Measurements from ENCODE around the gene ATXN1. TPM values are rescaled to one million over a fixed set of nuclear protein-coding genes. Genes with fewer than 3 reads are reported as not detected.

Gene ATXN1
- total RNA-seq, 1 experiment from 2014 or later, result 25.6 TPM

DNA sequence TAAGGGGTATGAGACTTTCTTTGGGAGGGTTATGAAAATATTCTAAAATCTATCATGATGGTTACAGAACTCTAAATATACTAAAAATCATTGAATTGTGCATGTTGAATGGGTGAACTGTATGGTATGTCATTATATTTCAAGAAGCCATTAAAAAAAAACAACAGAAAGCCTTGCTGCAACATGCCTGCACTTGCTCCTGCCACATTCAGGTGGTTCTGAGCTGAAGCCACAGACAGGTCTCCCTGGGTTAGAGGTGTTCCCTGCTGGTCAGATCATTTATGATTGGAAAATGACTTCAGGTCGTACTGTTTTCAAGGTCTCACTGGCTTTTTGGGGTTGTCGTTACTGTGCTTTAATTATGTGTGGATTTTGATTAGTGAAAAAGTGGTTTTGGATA is 509.6 kb downstream of the ATXN1 start:
- CTCF ChIA-PET, result no interaction called here
- H3K9me3 ChIP-seq (ENCODE audit: low read depth, low read length, poor library complexity, severe bottlenecking), result no peaks in the 10 kb centered on the region
- no peaks in the 10 kb centered on the region for H3K4me1 ChIP-seq (ENCODE audit: insufficient read depth, low read length, poor library complexity, severe bottlenecking)
- no peak for DNase-seq (ENCODE audit: low spot score)
- intact Hi-C loops (cut with micrococcal nuclease; ENCODE audit: unreplicated experiment), result no loop called here
- BruUV-seq (replicated peaks), result no TSS peak
- H3K27me3 ChIP-seq (replicated peaks; ENCODE audit: insufficient read depth, low read depth, low read length, poor library complexity), result no peaks in the 10 kb centered on the region
- POLR2A ChIA-PET (ENCODE audit: low non-redundant PET), result no interaction called here
- H3K27ac ChIP-seq (ENCODE audit: low read depth, low read length, poor library complexity, severe bottlenecking), result no peak overlapping the region
- TF ChIP-seq, protein P1, sequence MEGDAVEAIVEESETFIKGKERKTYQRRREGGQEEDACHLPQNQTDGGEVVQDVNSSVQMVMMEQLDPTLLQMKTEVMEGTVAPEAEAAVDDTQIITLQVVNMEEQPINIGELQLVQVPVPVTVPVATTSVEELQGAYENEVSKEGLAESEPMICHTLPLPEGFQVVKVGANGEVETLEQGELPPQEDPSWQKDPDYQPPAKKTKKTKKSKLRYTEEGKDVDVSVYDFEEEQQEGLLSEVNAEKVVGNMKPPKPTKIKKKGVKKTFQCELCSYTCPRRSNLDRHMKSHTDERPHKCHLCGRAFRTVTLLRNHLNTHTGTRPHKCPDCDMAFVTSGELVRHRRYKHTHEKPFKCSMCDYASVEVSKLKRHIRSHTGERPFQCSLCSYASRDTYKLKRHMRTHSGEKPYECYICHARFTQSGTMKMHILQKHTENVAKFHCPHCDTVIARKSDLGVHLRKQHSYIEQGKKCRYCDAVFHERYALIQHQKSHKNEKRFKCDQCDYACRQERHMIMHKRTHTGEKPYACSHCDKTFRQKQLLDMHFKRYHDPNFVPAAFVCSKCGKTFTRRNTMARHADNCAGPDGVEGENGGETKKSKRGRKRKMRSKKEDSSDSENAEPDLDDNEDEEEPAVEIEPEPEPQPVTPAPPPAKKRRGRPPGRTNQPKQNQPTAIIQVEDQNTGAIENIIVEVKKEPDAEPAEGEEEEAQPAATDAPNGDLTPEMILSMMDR (conservative IDR thresholded peaks at IDR 0.05; ENCODE audit: low read depth, low read length), result no peak
- TF ChIP-seq EZH2 (IDR thresholded peaks at IDR 0.05; ENCODE audit: borderline replicate concordance, low read depth, low read length, poor library complexity, severe bottlenecking), result no peak
- no peak overlapping the region for H3K4me3 ChIP-seq (ENCODE audit: low read depth, low read length, poor library complexity, severe bottlenecking)
- no peaks in the 10 kb centered on the region for H3K36me3 ChIP-seq (ENCODE audit: insufficient read depth, low read length, poor library complexity, severe bottlenecking)

DNA sequence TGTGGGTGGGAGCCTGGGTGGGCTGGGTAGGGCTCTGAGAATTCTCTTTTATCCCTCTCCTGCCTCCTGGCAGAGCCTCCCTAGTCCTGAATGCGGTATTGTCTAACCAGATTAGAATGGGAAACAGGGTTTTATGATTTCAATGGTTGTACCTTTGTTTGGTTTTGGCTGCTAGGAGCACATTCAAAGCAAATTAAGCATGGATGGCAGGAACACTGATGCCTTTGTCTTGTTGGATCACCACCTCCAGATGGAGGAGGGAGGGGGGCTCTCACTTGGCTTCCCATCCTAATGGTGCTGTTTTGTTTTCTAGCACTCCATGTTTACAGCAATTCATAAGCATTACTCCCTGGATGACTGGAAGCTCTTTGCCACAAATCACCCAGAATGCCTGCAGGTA is 511.3 kb downstream of the ATXN1 start:
- no TSS peak for BruUV-seq (replicated peaks)
- no peaks in the 10 kb centered on the region for H3K9me3 ChIP-seq (ENCODE audit: low read depth, low read length, poor library complexity, severe bottlenecking)
- H3K4me3 ChIP-seq (ENCODE audit: low read depth, low read length, poor library complexity, severe bottlenecking), result no peak overlapping the region
- H3K27me3 ChIP-seq (replicated peaks; ENCODE audit: insufficient read depth, low read depth, low read length, poor library complexity), result no peaks in the 10 kb centered on the region
- DNase-seq (ENCODE audit: low spot score), result no peak
- TF ChIP-seq, protein P1 (conservative IDR thresholded peaks at IDR 0.05; ENCODE audit: low read depth, low read length), result no peak
- no peak for TF ChIP-seq EZH2 (IDR thresholded peaks at IDR 0.05; ENCODE audit: borderline replicate concordance, low read depth, low read length, poor library complexity, severe bottlenecking)
- POLR2A ChIA-PET (ENCODE audit: low non-redundant PET), result no interaction called here
- intact Hi-C loops (cut with micrococcal nuclease; ENCODE audit: unreplicated experiment), result no loop called here
- CTCF ChIA-PET, result no interaction called here
- no peak overlapping the region for H3K27ac ChIP-seq (ENCODE audit: low read depth, low read length, poor library complexity, severe bottlenecking)
- no peaks in the 10 kb centered on the region for H3K36me3 ChIP-seq (ENCODE audit: insufficient read depth, low read length, poor library complexity, severe bottlenecking)
- H3K4me1 ChIP-seq (ENCODE audit: insufficient read depth, low read length, poor library complexity, severe bottlenecking), result no peaks in the 10 kb centered on the region
